RWPE1 (cell line): Measurements from ENCODE around the gene TBL2.

Source experiments
- CTCF ChIA-PET: fragments of 350-600 bp; sonication (Branson Sonifier 250); formaldehyde crosslinking; extraction: SDS; loops from one replicate; lab custom pipeline; 2021; lab: Yijun Ruan, JAX
- POLR2A ChIA-PET: fragments of 400-600 bp; formaldehyde crosslinking; extraction: SDS; loops from one replicate; lab custom pipeline; 2020; ENCODE audit warnings: antibody characterized with exemption; ENCODE audit not compliant: low non-redundant PET; lab: Yijun Ruan, JAX
- DNase-seq: peaks from one replicate; pipeline ENCODE4 v3.0.0; 2012; ENCODE audit warnings: low spot score
- H3K27ac ChIP-seq: fragments of 450-650 bp; 2 replicates; pipeline ENCODE4 v1.5.1; 2017
- CTCF ChIP-seq: fragments of 450-650 bp; conservative IDR thresholded peaks from 2 replicates; pipeline ENCODE4 v1.5.1; 2017; ENCODE audit warnings: low read depth, mild to moderate bottlenecking

The TBL2 gene

DNA sequence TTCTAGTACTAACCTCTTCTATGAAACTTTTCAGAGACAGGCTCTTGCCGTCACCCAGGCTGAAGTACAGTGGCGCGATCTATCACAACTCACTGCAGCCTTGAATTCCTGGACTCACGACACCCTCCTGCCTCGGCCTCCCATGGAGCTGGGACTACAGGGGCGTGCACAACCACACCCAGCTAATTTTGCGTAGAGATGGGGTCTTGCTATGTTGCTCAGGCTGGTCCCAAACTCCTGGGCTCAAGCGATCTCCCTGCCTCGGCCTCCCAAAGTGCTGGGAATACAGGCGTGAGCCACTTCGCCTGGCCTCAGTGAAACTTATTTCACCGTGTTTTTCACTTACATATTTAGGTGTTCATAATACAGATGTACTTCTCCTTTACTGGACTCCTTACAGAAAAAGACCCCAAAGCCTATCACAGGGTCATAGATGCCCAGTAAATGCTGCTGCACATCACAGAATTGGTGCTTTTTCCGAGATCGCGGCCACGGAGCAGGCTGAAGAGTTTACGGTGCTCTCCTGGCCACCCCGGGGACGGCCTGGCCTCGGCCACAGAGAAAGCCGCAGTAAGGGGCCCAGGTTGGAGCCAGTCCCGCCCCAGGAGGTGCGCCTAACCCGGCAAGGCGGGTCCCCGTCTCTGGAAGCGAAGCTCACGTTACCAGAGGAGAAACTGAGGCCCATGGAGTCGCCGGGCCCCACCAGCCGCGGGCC lies 595 bp downstream of the TBL2 start:
- DNase-seq, result no peak
- ChIA-PET CTCF (interaction anchor here (0.7 kb wide), 1 partner anchor 157 kb away, joined by 3 read pairs; no protein-coding TSS in a partner anchor), POLR2A (interaction anchor here (0.6 to 0.9 kb wide), 2 partner anchors 18 to 59 kb away, joined by 4 to 10 read pairs; no protein-coding TSS in a partner anchor)
- no peak for TF ChIP-seq CTCF
- peak overlapping the region; percentile 91 for H3K27ac ChIP-seq

DNA sequence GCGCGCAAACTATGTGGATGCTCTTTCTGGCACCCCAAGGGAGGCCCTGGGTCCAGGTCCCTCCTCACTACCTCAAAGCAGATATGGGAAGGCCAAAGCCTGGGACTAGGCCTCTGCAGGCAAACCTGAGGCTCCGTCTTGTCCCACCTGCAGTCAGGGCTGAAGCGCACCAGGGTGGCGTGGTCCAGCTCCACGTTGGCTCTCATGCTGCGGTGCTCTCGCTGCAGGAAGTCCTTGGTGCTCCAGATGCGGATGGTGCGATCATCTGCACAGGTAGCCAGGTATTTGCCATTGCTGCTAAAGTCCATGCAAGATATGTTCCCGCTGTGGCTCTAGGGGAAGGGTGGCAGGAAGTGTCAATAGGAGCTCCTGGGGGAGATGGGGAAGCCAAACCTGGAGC lies 4.6 kb downstream of the TBL2 start:
- DNase-seq, result no peak
- H3K27ac ChIP-seq, result no peak overlapping the region
- ChIA-PET CTCF (interaction anchor here (0.7 kb wide), 1 partner anchor 19 kb away, joined by 3 read pairs; no protein-coding TSS in a partner anchor), POLR2A (no interaction called here)
- no peak for TF ChIP-seq CTCF

DNA sequence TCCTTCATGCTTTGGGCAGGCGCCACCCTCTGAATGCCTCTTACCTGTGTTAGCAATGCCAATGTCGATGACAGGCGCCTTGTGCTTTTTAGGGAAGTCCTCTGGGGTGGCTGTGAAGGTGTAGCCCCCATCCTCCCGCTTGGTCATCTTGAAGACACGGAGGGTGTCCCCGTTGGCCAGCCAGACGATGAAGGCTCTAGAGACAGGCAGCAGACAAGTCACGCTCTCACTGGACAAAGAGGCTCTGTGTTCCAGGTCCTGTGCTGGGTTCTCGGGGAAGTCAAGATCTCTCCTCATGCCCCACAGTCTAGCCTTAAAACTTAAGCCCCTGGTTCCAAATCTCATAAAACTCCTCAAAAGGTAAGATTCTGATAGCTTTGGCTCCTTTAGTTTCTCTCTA lies 5.1 kb downstream of the TBL2 start:
- no peak overlapping the region for H3K27ac ChIP-seq
- DNase-seq, result no peak
- ChIA-PET POLR2A (no interaction called here), CTCF (no interaction called here)
- TF ChIP-seq CTCF, result no peak

DNA sequence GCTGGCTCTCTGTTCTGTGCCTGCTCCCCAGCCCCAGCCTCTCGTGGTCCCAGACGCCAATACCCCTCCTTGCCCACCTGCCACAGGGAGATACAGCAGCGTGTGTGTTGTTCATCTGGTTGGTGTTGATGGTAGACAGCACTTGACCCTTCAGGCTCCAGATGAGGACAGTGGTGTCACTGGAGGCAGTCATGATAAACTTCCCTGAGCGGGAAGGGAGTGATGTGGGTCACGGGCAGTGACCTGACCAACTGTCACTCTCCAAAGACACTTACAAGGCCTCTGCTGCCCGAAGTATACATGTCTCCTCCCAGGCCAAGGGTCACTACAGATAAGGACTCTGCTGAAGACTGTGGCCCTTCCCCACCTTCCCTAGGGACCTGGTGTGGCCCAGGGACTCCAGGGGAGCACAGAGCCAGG lies 5.6 kb downstream of the TBL2 start:
- DNase-seq, result no peak
- H3K27ac ChIP-seq, result peak overlapping the region; percentile 5; the same call in 1 of the 2 replicates
- no peak for TF ChIP-seq CTCF
- CTCF ChIA-PET, result interaction anchor here (0.6 to 0.8 kb wide), 2 partner anchors 153 to 675 kb away, joined by 3 read pairs; no protein-coding TSS in a partner anchor
- POLR2A ChIA-PET, result no interaction called here

DNA sequence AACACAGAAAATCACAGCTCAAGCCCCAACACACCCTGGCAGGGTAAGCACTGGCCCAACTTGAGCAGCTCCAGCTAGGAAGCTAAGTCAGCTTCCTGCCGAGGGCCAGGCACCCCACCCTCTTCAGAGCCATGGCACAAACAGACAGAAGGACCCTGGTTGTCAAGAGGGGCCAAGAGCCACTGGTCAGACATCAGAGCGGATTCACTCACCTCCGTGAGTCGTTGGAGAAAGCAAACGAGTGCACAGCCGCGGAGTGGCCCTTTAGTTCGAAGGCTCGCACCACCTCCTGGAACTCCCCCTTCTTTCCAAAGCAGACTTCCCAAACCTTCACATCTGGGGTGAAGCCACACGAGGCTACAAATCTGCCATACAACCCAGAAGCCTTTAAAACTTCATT lies 7.4 kb downstream of the TBL2 start:
- peak overlapping the region; percentile 8; the same call in 1 of the 2 replicates for H3K27ac ChIP-seq
- DNase-seq, result no peak
- ChIA-PET CTCF (no interaction called here), POLR2A (no interaction called here)
- TF ChIP-seq CTCF, result no peak

DNA sequence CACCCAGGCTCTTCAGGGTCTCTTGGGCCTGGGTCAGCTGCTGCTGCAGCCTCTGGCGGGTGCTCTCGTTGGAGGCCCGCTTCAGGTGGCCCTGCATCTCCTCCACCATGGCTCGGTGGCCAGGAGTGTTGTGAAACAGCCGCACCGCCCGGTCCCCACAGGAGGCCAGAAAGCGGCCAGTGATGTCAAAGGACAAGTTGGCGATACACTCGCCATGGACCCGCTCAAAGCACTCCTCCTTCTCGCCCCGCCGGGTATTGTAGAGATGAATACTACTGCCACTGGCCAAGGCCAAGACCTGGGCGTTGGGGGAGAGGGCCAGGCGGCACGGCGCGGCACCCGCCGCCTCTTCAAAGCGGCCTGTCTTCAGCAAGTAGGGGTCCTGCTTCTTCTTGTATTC lies 7.9 kb downstream of the TBL2 start:
- DNase-seq, result no peak
- no peak for TF ChIP-seq CTCF
- ChIA-PET POLR2A (no interaction called here), CTCF (no interaction called here)
- peak overlapping the region; percentile 8; the same call in 1 of the 2 replicates for H3K27ac ChIP-seq
